Measurements from ENCODE around the gene RAB17. TPM values are rescaled to one million over a fixed set of nuclear protein-coding genes. Genes with fewer than 3 reads are reported as not detected.
A peak's percentile ranks its signal among the peaks of the same experiment; 100 is the strongest.
"Not testable (repeated sequence)": the region's sequence is repeated elsewhere in the genome, so short reads cannot be mapped to it uniquely, and the experiment has no call there.

RAB17 gene
- total RNA-seq, 6 donors from 2014 or later, result 44.5 to 262 (median 90.6) TPM

DNA sequence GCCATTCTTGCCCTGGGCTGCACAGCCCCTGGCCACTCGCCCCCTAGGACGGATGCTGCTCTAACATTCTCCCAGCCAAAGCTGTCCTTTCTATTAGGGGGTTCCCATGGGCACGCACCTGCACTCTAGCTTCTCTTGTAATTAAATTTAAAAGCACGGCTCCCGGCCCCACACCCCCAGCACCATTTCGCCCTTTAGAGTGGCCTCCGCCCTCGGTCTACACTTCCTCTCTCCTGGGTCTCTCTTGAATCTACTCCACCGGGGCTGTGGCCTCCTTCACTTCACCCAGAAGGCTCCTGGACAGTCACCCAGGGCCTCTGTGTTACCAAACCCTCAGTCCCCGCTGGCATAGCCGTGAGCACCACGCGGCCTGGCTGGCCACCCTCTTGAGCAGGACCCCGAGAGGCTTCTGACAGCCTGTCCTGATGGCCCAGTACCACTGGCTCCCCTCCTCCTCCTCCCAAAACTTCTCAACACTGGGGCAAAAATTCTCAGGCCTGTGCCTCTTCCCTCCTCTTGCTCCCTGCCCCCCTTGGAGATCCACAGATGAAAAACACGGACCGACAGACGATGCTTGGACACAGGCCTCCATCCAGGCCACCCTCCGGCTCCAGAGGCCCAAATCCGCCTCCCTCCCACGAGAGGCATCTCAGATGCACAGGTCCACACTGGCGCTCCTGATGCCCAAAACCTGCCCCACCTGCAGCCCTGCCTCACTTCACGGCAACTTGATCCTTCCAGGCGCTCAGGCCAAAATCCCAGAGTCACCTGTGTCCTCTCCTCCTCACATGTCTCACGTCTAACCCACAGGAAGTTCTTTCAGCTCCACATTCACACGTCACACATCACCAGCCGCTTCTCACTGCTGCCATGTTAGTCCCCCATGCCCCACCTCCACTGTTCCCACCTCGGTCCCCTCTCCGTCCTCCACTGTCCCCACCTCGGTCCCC is 6.9 kb upstream of the RAB17 start:
- Histone ChIP-seq H3K36me3 (no peaks in the 10 kb centered on the region), H3K4me3 (no peak overlapping the region), H3K27ac (no peak overlapping the region), H3K27me3 (no peaks in the 10 kb centered on the region), H3K9me3 (no peaks in the 10 kb centered on the region), H3K4me1 (peaks cover 0 to 29% (median 18%) of the 10 kb centered on the region in 4 donors)
- no peak for ATAC-seq (ENCODE audit: low FRiP score in 2 of 2)
- WGBS, 2 donors, result 91 to 92% methylated on average over 29 of the region's 29 CpGs
- TF ChIP-seq POLR2AphosphoS5 (IDR thresholded peaks at IDR 0.05) (no peak), EP300 (IDR thresholded peaks at IDR 0.05) (no peak)
- peak in 1 of 2 donors; percentile 60 for DNase-seq

DNA sequence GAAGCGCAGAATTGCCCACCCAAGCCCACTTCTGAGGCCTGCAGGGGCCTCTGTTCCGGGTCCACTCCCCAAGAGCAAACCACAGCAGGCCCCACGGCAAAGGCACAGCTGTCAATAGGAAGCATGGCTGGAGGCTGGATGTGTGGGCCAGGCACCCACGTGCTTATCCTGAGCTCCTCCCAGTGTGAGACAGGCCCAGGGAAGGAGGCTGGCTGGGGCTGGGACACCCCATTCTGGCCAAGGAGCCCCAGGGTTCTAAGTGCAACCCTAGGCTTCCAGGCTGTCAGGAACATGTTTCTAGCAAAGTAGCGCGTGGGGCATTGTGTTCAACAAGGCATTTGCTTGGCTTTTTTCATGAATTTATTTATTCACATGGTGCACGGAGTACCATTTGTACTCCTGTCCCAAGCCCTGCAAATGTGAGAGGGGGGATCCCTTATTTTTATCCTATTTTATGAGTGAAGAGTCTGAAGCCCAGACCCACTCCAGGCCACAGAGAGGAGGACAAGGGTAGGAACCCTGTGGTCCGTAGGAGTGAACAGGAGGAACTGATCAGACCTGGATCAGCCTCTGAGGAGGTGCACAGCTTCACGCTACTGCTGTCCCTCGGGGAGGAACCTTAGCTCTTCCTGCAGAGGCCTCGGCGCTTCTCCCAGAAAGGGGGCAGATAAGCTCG is 6.1 kb upstream of the RAB17 start:
- WGBS, 2 donors, result 86 to 98% methylated on average over 8 to 12 of the region's 13 CpGs
- Histone ChIP-seq H3K4me3 (no peak overlapping the region), H3K27me3 (no peaks in the 10 kb centered on the region), H3K27ac (no peak overlapping the region), H3K4me1 (peaks cover 0 to 37% (median 18%) of the 10 kb centered on the region in 4 donors), H3K36me3 (no peaks in the 10 kb centered on the region), H3K9me3 (no peaks in the 10 kb centered on the region)
- DNase-seq, result no peak
- no peak for ATAC-seq (ENCODE audit: low FRiP score in 2 of 2)
- TF ChIP-seq, protein P1, sequence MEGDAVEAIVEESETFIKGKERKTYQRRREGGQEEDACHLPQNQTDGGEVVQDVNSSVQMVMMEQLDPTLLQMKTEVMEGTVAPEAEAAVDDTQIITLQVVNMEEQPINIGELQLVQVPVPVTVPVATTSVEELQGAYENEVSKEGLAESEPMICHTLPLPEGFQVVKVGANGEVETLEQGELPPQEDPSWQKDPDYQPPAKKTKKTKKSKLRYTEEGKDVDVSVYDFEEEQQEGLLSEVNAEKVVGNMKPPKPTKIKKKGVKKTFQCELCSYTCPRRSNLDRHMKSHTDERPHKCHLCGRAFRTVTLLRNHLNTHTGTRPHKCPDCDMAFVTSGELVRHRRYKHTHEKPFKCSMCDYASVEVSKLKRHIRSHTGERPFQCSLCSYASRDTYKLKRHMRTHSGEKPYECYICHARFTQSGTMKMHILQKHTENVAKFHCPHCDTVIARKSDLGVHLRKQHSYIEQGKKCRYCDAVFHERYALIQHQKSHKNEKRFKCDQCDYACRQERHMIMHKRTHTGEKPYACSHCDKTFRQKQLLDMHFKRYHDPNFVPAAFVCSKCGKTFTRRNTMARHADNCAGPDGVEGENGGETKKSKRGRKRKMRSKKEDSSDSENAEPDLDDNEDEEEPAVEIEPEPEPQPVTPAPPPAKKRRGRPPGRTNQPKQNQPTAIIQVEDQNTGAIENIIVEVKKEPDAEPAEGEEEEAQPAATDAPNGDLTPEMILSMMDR (IDR thresholded peaks at IDR 0.05), result no peak
- TF ChIP-seq POLR2A (IDR thresholded peaks at IDR 0.05), result no peak
- no peak for TF ChIP-seq POLR2AphosphoS5 (IDR thresholded peaks at IDR 0.05)
- TF ChIP-seq EP300 (IDR thresholded peaks at IDR 0.05), result no peak

DNA sequence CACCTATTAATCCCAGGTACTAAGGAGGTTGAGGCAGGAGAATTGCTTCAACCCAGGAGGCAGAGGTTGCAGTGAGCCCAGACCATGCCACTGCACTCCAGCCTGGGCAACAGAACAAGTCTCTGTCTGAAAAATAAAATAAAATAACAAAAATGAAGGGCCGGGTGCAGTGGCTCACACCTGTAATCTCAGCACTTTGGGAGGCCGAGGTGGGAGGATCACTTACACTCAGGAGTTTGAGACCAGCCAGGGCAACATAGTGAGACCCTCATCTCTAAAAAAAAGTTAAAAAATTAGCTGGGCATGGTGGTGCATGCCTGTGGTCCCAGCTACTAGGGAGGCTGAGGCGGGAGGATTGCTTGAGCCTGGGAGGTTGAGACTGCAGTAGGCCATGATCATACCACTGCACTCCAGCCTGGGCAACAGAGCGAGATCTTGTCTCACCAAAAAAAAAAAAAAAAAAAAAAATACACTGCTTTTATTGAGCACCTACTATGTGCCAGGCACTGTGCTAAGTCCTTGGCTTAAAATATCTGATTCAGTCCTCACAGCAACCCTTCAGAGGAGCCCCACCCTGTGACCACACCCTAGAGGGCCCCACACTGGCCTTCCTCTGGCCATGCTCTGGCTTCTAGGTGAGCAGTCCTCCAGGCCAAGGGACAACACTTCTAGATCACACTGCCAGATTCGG is 5.4 kb upstream of the RAB17 start:
- 91 to 93% methylated on average over 4 to 5 of the region's 5 CpGs for WGBS, 2 donors
- not testable (repeated sequence) for ATAC-seq (ENCODE audit: low FRiP score in 2 of 2)

DNA sequence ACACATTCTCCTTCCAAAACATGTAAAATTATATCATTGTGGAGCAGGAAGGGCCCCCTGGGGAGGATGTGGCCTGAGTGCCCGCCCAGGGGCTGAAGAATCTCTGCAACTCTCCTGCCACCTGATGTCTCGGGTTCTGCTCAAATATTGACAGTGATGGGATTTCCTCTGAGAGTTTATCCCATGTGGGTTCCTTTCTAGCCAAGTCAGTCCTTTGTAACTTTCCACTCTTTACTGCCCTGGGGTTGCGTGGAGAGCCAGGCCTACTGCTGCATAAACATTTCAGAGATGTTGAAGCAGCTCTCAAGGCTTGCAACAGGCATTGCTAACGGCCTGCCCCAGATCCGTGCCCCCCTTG is 4.0 kb upstream of the RAB17 start:
- ATAC-seq (ENCODE audit: low FRiP score in 2 of 2) (no peak), DNase-seq (peak in 1 of 2 donors; percentile 76)
- WGBS, 2 donors, result 58 to 66% methylated on average over 4 to 5 of the region's 5 CpGs
- Histone ChIP-seq H3K27ac (peak overlapping the region; percentile 54 to 89 (median 77)), H3K36me3 (no peaks in the 10 kb centered on the region), H3K4me1 (peaks cover 8 to 36% (median 18%) of the 10 kb centered on the region in 4 donors), H3K4me3 (no peak overlapping the region), H3K9me3 (no peaks in the 10 kb centered on the region), H3K27me3 (no peaks in the 10 kb centered on the region)
- no peak for TF ChIP-seq EP300 (IDR thresholded peaks at IDR 0.05)
- no peak for TF ChIP-seq POLR2AphosphoS5 (IDR thresholded peaks at IDR 0.05)
- TF ChIP-seq POLR2A (IDR thresholded peaks at IDR 0.05), result no peak
- TF ChIP-seq, protein P1 (IDR thresholded peaks at IDR 0.05), result no peak

More for the DNA sequence above, 5.4 kb upstream of the RAB17 start:
- H3K36me3 ChIP-seq, H3K27me3 ChIP-seq, DNase-seq, H3K9me3 ChIP-seq, H3K4me3 ChIP-seq: not testable (repeated sequence)
- H3K4me1 ChIP-seq, result peaks cover 2 to 44% (median 19%) of the 10 kb centered on the region in 4 donors
- peak overlapping the region; percentile 54 to 89 (median 77) for H3K27ac ChIP-seq

DNA sequence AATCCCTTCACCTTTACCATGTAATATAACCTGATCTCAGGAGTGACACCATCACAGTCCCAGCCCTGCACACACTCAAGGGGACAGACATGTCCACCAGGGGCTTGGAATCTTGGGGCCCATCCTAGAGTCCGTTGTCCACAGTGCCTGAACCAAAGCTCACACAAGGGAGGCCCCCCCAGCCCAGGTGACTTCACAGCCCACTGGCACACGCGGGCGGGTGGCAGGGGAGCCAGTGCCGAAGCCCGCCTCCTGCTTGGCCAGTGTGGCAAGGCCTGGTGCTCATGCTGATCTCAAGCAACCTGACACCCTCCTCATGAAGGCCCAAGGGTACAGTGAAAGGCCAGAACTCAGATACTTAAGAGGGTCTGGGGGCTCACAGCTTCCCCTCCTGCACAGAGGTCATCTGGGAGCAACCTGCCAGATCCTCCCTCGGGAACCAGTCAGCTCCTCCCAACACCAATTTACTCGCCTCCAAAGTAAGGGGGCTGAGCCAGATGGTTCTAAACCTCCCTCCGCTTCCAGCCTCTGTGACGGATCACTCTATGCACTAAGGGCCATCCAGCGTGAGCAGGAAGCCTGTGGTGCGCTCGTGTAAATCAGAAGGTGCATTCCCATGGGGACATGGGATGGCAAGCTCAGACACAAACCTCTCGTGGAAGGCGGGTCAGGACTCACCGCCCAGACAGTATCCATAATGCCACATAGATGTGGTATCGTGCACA is 3.2 kb upstream of the RAB17 start:
- Histone ChIP-seq H3K9me3 (no peaks in the 10 kb centered on the region), H3K4me3 (no peak overlapping the region), H3K4me1 (peaks cover 8 to 35% (median 18%) of the 10 kb centered on the region in 4 donors), H3K36me3 (no peaks in the 10 kb centered on the region), H3K27ac (peak overlapping the region; percentile 54 to 89 (median 77)), H3K27me3 (no peaks in the 10 kb centered on the region)
- DNase-seq, result peak in 1 of 2 donors; percentile 40
- WGBS, 2 donors, result 93 to 95% methylated on average over 16 to 17 of the region's 17 CpGs
- no peak for ATAC-seq (ENCODE audit: low FRiP score in 2 of 2)
- TF ChIP-seq POLR2A (IDR thresholded peaks at IDR 0.05) (no peak), POLR2AphosphoS5 (IDR thresholded peaks at IDR 0.05) (no peak), EP300 (IDR thresholded peaks at IDR 0.05) (no peak)
- TF ChIP-seq, protein P1 (IDR thresholded peaks at IDR 0.05), result no peak
